ENCODE measurements around the gene VPS33B. TPM values are rescaled to one million over a fixed set of nuclear protein-coding genes. Genes with fewer than 3 reads are reported as not detected.

VPS33B gene
- total RNA-seq, 2 donors from 2014 or later, result 9.4 to 18.3 TPM

DNA sequence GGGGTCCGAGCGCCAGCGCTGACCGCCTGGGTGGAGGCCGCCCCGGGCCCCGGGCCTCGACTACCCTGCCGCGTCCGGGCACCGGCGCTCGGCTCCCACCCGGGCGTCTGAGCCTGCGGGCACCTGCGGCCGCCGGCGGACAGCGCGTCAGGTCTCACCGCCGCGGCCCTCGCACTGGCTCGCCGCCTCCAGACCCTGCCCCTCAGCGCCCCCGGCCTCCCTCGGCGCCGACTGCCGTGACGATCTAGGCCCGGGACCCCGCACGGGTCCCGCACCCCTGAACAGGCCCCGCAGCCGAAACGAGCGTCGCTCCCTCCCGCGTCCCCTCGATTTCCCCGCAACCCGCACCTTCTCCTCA is 28.4 kb downstream of the VPS33B start:
- Histone ChIP-seq H3K4me3 (peak overlapping the region; percentile 87 to 91), H3K36me3 (peaks cover 0 to 4% of the 10 kb centered on the region in 2 donors), H3K27me3 (replicated peaks; ENCODE audit: insufficient read depth) (no peaks in the 10 kb centered on the region), H3K9me3 (no peaks in the 10 kb centered on the region), H3K4me1 (replicated peaks) (no peaks in the 10 kb centered on the region), H3K27ac (peak overlapping the region; percentile 87 to 93)
- WGBS, result under 1% methylated on average over 35 of the region's 50 CpGs
- DNase-seq (ENCODE audit: low spot score), result peak; percentile 10
- TF ChIP-seq POLR2AphosphoS5 (IDR thresholded peaks at IDR 0.05) (no peak), POLR2A (IDR thresholded peaks at IDR 0.05) (no peak)
- TF ChIP-seq, protein P1, sequence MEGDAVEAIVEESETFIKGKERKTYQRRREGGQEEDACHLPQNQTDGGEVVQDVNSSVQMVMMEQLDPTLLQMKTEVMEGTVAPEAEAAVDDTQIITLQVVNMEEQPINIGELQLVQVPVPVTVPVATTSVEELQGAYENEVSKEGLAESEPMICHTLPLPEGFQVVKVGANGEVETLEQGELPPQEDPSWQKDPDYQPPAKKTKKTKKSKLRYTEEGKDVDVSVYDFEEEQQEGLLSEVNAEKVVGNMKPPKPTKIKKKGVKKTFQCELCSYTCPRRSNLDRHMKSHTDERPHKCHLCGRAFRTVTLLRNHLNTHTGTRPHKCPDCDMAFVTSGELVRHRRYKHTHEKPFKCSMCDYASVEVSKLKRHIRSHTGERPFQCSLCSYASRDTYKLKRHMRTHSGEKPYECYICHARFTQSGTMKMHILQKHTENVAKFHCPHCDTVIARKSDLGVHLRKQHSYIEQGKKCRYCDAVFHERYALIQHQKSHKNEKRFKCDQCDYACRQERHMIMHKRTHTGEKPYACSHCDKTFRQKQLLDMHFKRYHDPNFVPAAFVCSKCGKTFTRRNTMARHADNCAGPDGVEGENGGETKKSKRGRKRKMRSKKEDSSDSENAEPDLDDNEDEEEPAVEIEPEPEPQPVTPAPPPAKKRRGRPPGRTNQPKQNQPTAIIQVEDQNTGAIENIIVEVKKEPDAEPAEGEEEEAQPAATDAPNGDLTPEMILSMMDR (IDR thresholded peaks at IDR 0.05), result no peak
- intact Hi-C loops (cut with DNase I), result loop anchor here (5.0 kb wide), 1 partner anchor 37 kb away; no protein-coding TSS in a partner anchor

DNA sequence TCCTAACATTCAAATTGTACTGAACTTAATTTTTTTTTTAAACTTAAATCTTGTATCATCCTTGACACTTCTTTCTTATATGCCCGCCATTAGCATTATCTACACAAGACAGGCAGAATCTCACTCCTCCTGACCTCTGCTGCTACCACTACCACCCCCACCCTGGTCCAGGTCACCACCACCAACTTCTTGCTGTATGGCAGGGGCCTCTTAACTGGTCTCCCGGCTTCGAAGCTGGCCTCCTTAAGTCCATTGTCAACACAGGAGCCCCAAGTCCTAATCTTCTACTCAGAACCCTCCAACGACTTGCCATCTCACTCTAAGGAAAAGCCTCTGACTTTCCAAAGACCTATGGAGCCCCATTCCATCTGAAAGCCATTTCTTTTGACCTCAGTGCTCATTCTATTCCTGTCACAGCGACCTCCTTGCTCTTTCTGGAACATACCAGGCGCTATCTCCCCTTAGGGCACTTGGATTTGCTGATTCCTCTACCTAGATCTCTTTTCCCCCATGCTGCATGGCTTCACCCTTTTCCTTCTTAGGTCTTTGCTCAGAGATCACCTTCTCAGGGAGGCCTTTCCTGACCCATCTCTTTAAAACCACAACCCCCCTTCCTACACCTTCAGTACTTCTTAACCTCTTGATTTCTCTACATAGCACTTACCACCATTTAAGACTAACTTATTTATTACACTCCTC is 30.7 kb downstream of the VPS33B start:
- H3K27ac ChIP-seq, result no peak overlapping the region
- no peak overlapping the region for H3K4me3 ChIP-seq
- TF ChIP-seq, protein P1 (IDR thresholded peaks at IDR 0.05), result no peak
- no peak for DNase-seq (ENCODE audit: low spot score)
- no peaks in the 10 kb centered on the region for H3K4me1 ChIP-seq (replicated peaks)
- WGBS, result 88% methylated on average over 6 of the region's 6 CpGs
- no peaks in the 10 kb centered on the region for H3K36me3 ChIP-seq
- H3K9me3 ChIP-seq, result no peaks in the 10 kb centered on the region
- H3K27me3 ChIP-seq (replicated peaks; ENCODE audit: insufficient read depth), result no peaks in the 10 kb centered on the region
- intact Hi-C loops (cut with DNase I), result loop anchor here (5.0 kb wide), 1 partner anchor 34 kb away; no protein-coding TSS in a partner anchor

DNA sequence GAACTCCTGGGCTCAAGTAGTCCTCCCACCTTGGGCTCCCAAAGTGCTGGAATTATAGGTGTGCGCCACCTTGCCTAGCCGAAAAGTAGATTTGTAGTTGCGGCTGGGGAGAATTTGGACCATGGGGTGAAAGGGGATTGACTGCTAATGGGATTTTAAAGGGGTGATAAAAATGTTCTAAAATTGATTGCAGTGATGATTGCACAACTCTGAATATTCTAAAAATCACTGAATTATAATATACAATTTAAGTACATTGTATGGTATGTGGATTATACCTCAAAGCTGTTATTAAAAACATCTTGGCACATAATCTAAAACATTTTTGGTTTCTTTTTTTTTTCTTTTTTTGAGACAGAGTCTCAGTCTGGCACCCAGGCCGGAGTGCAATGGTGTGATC is 31.9 kb downstream of the VPS33B start:
- no peaks in the 10 kb centered on the region for H3K4me1 ChIP-seq (replicated peaks)
- no peaks in the 10 kb centered on the region for H3K9me3 ChIP-seq
- DNase-seq (ENCODE audit: low spot score), result no peak
- TF ChIP-seq POLR2AphosphoS5 (IDR thresholded peaks at IDR 0.05) (no peak), POLR2A (IDR thresholded peaks at IDR 0.05) (no peak)
- TF ChIP-seq, protein P1 (IDR thresholded peaks at IDR 0.05), result no peak
- H3K27ac ChIP-seq, result no peak overlapping the region
- WGBS, result 95% methylated on average over 4 of the region's 4 CpGs
- no peaks in the 10 kb centered on the region for H3K27me3 ChIP-seq (replicated peaks; ENCODE audit: insufficient read depth)
- intact Hi-C loops (cut with DNase I), result loop anchor here (5.0 kb wide), 1 partner anchor 33 kb away; no protein-coding TSS in a partner anchor
- no peaks in the 10 kb centered on the region for H3K36me3 ChIP-seq
- no peak overlapping the region for H3K4me3 ChIP-seq

DNA sequence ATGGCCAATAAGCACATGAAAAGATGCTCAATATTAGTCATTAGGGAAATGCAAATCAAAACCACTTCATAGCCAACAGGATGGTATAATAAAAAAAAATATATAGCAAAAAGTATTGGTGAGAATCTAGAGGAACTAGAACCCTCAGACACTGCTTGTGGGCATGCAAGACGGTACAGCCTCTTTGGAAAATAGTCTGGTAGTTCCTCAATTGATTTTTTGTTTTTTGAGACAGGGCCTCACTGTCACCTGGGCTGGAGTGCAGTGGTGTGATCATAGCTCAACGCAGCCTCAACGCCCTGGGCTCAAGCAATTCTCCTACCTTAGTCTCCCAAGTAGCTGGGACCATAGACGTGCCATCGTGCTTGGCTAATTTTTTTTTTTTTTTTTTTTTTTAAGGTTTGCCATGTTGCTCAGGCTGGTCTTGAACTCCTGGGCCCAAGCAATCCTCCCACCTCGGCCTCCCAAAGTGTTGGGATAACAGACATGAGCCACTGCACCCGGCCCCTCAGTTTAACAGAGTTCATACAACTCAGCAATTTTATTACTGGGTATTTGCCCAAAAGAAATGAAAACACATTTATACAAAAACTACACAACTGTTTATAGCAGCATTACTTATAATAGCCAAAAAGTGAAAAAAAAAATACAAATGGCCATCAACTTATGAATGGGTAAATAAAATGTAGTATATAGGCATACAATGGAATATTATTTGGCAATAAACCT is 33.2 kb downstream of the VPS33B start:
- intact Hi-C loops (cut with DNase I), result no loop called here
- TF ChIP-seq, protein P1 (IDR thresholded peaks at IDR 0.05), result no peak
- TF ChIP-seq POLR2AphosphoS5 (IDR thresholded peaks at IDR 0.05) (no peak), POLR2A (IDR thresholded peaks at IDR 0.05) (no peak)
- H3K4me1 ChIP-seq (replicated peaks), result no peaks in the 10 kb centered on the region
- DNase-seq (ENCODE audit: low spot score), result no peak
- no peaks in the 10 kb centered on the region for H3K9me3 ChIP-seq
- no peaks in the 10 kb centered on the region for H3K27me3 ChIP-seq (replicated peaks; ENCODE audit: insufficient read depth)
- no peaks in the 10 kb centered on the region for H3K36me3 ChIP-seq
- H3K4me3 ChIP-seq, result no peak overlapping the region
- H3K27ac ChIP-seq, result no peak overlapping the region
- 94% methylated on average over 7 of the region's 7 CpGs for WGBS
